ENCODE measurements around the gene PNP. TPM values are rescaled to one million over a fixed set of nuclear protein-coding genes. Genes with fewer than 3 reads are reported as not detected.

Gene PNP
- total and polyA plus RNA-seq, 8 donors, result 11.3 to 125 (median 46.4) TPM

GRCh38 chr14:20489093-20489994 is 20.1 kb downstream of the PNP start:
- Histone ChIP-seq H3K36me3 (no peaks in the 10 kb centered on the region), H3K9me3 (no peaks in the 10 kb centered on the region), H3K4me1 (peaks cover 0 to 17% (median 0%) of the 10 kb centered on the region in 4 donors), H3K4me3 (no peak overlapping the region), H3K27me3 (no peaks in the 10 kb centered on the region), H3K27ac (no peak overlapping the region)
- intact Hi-C loops (cut with DNase I; ENCODE audit: low total_unique reads), result no loop called here
- TF ChIP-seq CTCF (IDR thresholded peaks at IDR 0.05), result no peak
- TF ChIP-seq POLR2AphosphoS5 (IDR thresholded peaks at IDR 0.05), result no peak
- TF ChIP-seq EP300 (IDR thresholded peaks at IDR 0.05), result no peak
- TF ChIP-seq POLR2A (IDR thresholded peaks at IDR 0.05), result no peak
- no peak for DNase-seq
- WGBS, 5 donors, result 50 to 62% (median 54%) methylated on average over 6 of the region's 6 CpGs

GRCh38 chr14:20490563-20490962 is 21.4 kb downstream of the PNP start:
- H3K4me1 ChIP-seq, result peaks cover 0 to 12% (median 0%) of the 10 kb centered on the region in 4 donors
- DNase-seq, result no peak
- intact Hi-C loops (cut with DNase I; ENCODE audit: low total_unique reads), result no loop called here
- peak overlapping the region in 1 of 5 donors; percentile 32 for H3K27ac ChIP-seq
- H3K36me3 ChIP-seq, result no peaks in the 10 kb centered on the region
- TF ChIP-seq CTCF (IDR thresholded peaks at IDR 0.05) (no peak), EP300 (IDR thresholded peaks at IDR 0.05) (no peak), POLR2AphosphoS5 (IDR thresholded peaks at IDR 0.05) (no peak), POLR2A (IDR thresholded peaks at IDR 0.05) (no peak)
- H3K4me3 ChIP-seq, result no peak overlapping the region
- WGBS, 5 donors, result 29 to 40% (median 36%) methylated on average over 6 of the region's 6 CpGs
- H3K27me3 ChIP-seq, result no peaks in the 10 kb centered on the region
- H3K9me3 ChIP-seq, result no peaks in the 10 kb centered on the region

GRCh38 chr14:20492486-20492885 is 23.3 kb downstream of the PNP start:
- peaks cover 0 to 7% (median 0%) of the 10 kb centered on the region in 4 donors for H3K4me1 ChIP-seq

GRCh38 chr14:20493634-20494033 is 24.4 kb downstream of the PNP start:
- WGBS, 5 donors, result 35 to 71% (median 54%) methylated on average over 2 of the region's 2 CpGs
- DNase-seq, result peak in 1 of 2 donors; percentile 20
- no peaks in the 10 kb centered on the region for H3K36me3 ChIP-seq

More at GRCh38 chr14:20492486-20492885, 23.3 kb downstream of the PNP start:
- Histone ChIP-seq H3K27ac (no peak overlapping the region), H3K9me3 (no peaks in the 10 kb centered on the region), H3K36me3 (no peaks in the 10 kb centered on the region), H3K4me3 (no peak overlapping the region), H3K27me3 (no peaks in the 10 kb centered on the region)
- no peak for DNase-seq
- TF ChIP-seq POLR2A (IDR thresholded peaks at IDR 0.05) (no peak), POLR2AphosphoS5 (IDR thresholded peaks at IDR 0.05) (no peak), EP300 (IDR thresholded peaks at IDR 0.05) (no peak), CTCF (IDR thresholded peaks at IDR 0.05) (no peak)
- WGBS, 5 donors, result 87 to 99% (median 96%) methylated on average over 4 of the region's 4 CpGs
- intact Hi-C loops (cut with DNase I; ENCODE audit: low total_unique reads), result no loop called here

More at GRCh38 chr14:20493634-20494033, 24.4 kb downstream of the PNP start:
- Histone ChIP-seq H3K27me3 (no peaks in the 10 kb centered on the region), H3K4me3 (no peak overlapping the region), H3K27ac (no peak overlapping the region), H3K9me3 (no peaks in the 10 kb centered on the region), H3K4me1 (peaks cover 0 to 7% (median 0%) of the 10 kb centered on the region in 4 donors)
- intact Hi-C loops (cut with DNase I; ENCODE audit: low total_unique reads), result no loop called here
- TF ChIP-seq EP300 (IDR thresholded peaks at IDR 0.05) (no peak), POLR2AphosphoS5 (IDR thresholded peaks at IDR 0.05) (no peak), CTCF (IDR thresholded peaks at IDR 0.05) (no peak), POLR2A (IDR thresholded peaks at IDR 0.05) (no peak)

Data from stomach (tissue), 9 donors.